NCI-H345 treated with DMSO at 0.1 percent for 48 hours (cell line): ENCODE measurements around the gene URGCP.

Experiments
- DNase-seq: peaks from one replicate; lab custom pipeline; 2025; ENCODE audit not compliant: unreplicated experiment; lab: John Stamatoyannopoulos, UW

The URGCP gene

GRCh38 chr7:43906331-43907010, at the start of gene URGCP:
TSS of gene URGCP (minus strand) at chr7:43906596. CDS start at chr7:43906575, 21 bp downstream.
- peak; percentile 35 for DNase-seq

DNA sequence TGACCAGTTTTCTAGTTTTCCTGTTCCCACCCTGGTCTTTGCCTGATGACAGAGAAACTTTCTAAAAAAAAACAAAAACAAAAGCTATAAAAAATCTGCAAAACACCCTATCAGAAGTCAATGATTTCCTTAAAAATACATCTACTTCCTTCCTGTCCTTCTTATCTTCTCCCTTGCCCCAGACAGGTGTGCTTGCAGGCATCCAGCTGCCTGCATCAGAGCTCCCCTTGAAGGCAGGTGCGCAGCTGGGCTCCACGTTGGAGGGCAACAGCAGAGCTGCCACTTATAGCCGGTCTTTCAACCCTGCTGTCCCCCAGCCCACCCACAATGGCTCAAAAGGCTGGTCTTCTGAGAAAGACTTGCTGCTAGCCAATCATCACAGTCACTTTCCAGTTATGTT, 49.6 kb upstream of the URGCP start:
- DNase-seq, result no peak

- DNase-seq, result peak; percentile 1
These were observed 48.3 kb upstream of the URGCP start for GRCh38 chr7:43954524-43955228.

GRCh38 chr7:43953071-43953470, 46.7 kb upstream of the URGCP start:
- no peak for DNase-seq

GRCh38 chr7:43952028-43952427, 45.6 kb upstream of the URGCP start:
- no peak for DNase-seq

DNA sequence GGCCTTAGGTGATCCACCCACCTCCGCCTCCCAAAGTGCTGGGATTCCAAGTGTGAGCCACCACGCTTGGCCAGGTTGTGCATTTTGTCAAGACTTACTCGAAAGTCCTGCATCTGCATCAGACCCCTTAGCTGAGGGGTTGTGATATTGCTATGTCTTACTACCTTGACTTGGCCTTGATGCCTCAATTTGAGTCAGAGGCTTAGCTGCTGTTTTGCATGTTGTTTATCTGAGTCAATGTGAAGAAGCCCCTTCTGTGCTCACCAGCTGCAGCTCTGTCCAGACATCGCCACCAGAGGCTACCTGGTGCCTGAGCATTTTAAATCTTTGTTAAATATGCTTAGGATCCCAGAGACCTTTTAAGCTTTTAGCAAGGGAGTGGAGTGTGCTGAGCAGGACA, 37.9 kb upstream of the URGCP start:
- no peak for DNase-seq

GRCh38 chr7:43943417-43944187, 37.2 kb upstream of the URGCP start:
- DNase-seq, result no peak

- no peak for DNase-seq
These were observed 36.6 kb upstream of the URGCP start for GRCh38 chr7:43942997-43943396.

- no peak for DNase-seq
These were observed 35.9 kb upstream of the URGCP start for GRCh38 chr7:43942250-43942649.

DNA sequence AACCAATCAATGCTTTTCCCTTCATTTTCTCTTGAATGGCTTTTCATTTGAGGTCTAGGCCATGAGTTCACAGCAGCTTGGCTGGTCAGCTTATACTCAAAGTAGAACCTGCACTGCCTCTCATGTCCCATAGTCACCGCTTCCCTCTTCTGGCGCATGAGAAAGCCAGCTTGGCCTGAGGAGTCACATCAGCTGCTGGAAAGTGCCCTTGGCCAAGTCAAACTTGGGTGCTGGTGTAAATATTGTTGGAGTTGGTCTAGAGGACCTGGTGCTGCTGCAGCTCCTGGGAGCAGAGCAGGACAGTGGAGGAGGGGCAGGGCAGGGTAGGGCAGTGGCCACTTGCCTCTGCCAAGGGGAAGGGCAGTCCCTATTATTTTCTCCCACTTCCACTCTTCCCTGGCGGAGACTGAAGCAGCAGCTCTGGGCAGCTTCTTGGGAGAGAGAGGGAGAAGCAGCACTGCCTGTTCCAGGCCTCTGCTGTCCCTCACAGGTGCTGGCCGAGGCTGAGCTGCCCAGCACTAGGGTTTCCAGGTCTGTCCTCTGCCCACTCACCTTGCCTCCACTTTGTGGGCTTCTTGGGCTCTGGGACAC, 32.6 kb upstream of the URGCP start:
- no peak for DNase-seq

DNA sequence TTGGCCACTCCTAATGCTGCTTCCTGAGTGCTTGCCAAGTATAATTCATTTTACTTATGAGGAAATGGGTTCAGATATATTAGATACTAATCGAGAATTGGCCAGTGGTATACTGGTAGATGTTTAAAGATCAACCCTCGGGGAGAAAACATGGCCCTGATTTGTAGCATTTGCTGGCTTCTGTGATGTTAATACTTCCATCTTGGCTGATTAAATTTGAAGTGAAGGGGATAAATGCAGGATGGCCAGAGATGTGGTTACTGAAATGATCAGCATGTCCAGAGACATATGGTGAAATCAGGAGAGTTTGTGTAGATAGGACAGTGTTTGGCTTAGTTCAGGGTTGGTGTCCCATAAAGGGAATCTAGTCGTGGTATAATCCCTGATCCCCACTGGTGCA, 31.0 kb upstream of the URGCP start:
- DNase-seq, result no peak

GRCh38 chr7:43933902-43934560, 27.6 kb upstream of the URGCP start:
- DNase-seq, result no peak

- DNase-seq, result no peak
These were observed 24.9 kb upstream of the URGCP start for GRCh38 chr7:43931346-43931745.

- no peak for DNase-seq
These were observed 23.4 kb upstream of the URGCP start for GRCh38 chr7:43929529-43930457.

- DNase-seq, result no peak
These were observed 21.4 kb upstream of the URGCP start for GRCh38 chr7:43927810-43928209.

DNA sequence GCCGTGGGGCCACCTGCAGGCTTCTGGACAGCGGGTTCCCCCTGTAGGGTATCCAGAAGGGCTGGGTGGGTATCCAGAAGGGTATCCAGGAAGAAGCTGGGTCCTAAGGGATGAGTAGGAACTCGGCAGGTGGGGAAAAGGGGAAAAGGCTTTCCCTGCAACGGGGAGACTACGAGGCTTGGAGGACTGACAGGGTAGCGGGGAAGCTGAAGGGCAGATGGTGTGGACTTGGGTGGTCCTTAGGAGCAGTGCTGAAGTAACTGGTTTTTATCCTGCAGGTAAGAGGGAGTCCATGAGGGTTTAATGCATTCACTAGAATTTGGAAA, 20.4 kb upstream of the URGCP start:
- no peak for DNase-seq

- peak; percentile 79 for DNase-seq
These were observed 19.8 kb upstream of the URGCP start, which contains the start of gene UBE2D4 for GRCh38 chr7:43925984-43926797. TSS of gene UBE2D4 (plus strand) at chr7:43926436. CDS start at chr7:43926533, 97 bp downstream.

DNA sequence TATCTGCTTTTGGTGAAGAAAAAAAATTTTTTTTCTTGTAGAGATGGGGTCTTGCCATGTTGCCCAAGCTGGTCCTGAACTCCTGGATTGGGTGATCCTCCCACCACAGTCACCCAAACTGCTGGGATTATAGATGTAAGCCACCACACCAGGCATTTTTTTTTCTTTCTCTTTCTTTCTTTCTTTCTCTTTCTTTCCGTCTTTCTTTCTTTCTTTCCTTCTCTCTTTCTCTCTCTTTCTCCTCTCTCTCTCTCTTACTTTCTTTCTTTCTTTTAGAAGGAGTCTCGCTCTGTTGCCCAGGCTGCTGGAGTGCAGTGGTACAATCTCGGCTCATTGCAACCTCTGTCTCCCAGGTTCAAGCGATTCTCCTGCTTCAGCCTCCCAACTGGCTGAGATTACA, 16.3 kb upstream of the URGCP start:
- no peak for DNase-seq

GRCh38 chr7:43921423-43921822, 15.0 kb upstream of the URGCP start:
- no peak for DNase-seq
